ENCODE data around the gene ZDHHC1. TPM values are rescaled to one million over a fixed set of nuclear protein-coding genes. Genes with fewer than 3 reads are reported as not detected.

The ZDHHC1 gene
- total RNA-seq, 4 donors from 2014 or later, result 2.5 to 11.1 (median 3.8) TPM

GRCh38 chr16:67345401-67345800, 70.9 kb downstream of the ZDHHC1 start:
- Histone ChIP-seq H3K27me3 (no peaks in the 10 kb centered on the region), H3K27ac (no peak overlapping the region), H3K36me3 (no peaks in the 10 kb centered on the region), H3K4me1 (no peaks in the 10 kb centered on the region), H3K9me3 (no peaks in the 10 kb centered on the region), H3K4me3 (no peak overlapping the region)
- intact Hi-C loops (cut with DNase I), result no loop called here
- TF ChIP-seq, protein P1, sequence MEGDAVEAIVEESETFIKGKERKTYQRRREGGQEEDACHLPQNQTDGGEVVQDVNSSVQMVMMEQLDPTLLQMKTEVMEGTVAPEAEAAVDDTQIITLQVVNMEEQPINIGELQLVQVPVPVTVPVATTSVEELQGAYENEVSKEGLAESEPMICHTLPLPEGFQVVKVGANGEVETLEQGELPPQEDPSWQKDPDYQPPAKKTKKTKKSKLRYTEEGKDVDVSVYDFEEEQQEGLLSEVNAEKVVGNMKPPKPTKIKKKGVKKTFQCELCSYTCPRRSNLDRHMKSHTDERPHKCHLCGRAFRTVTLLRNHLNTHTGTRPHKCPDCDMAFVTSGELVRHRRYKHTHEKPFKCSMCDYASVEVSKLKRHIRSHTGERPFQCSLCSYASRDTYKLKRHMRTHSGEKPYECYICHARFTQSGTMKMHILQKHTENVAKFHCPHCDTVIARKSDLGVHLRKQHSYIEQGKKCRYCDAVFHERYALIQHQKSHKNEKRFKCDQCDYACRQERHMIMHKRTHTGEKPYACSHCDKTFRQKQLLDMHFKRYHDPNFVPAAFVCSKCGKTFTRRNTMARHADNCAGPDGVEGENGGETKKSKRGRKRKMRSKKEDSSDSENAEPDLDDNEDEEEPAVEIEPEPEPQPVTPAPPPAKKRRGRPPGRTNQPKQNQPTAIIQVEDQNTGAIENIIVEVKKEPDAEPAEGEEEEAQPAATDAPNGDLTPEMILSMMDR (IDR thresholded peaks at IDR 0.05), result no peak
- no peak for TF ChIP-seq POLR2A (IDR thresholded peaks at IDR 0.05)
- WGBS, 2 donors, result 44 to 57% methylated on average over 1 of the region's 1 CpG
- no peak for DNase-seq

Small RNAs within 50 kb of the gene (small RNA-seq; reads per million reads assigned to genes)
- 0 reads per million in 4 donors for gene RNU1-123P

Other genes starting within 250 kb of the ZDHHC1 start
- 10 to 100 TPM; 25.1 to 56.1 (median 36.7) TPM for gene NOL3, start 245.9 kb downstream of the ZDHHC1 start, total RNA-seq
- gene MATCAP1, start 232.5 kb downstream of the ZDHHC1 start, total RNA-seq, result 10 to 100 TPM in 3 of 4 donors, 1 to 10 TPM in 1; 8.8 to 18.8 (median 13.4) TPM
- 1 to 10 TPM; 1.1 to 2.3 (median 1.4) TPM for gene EXOC3L1, start 226.3 kb downstream of the ZDHHC1 start, total RNA-seq
- 10 to 100 TPM; 66.1 to 96.9 (median 81.9) TPM for gene E2F4, start 224.3 kb downstream of the ZDHHC1 start, total RNA-seq
- gene ELMO3, start 217.3 kb downstream of the ZDHHC1 start, total RNA-seq, result 10 to 100 TPM; 30.1 to 35.9 (median 32.9) TPM
- gene TMEM208, start 189.3 kb downstream of the ZDHHC1 start, total RNA-seq, result 10 to 100 TPM; 24.4 to 36.0 (median 31.7) TPM
- gene FHOD1, start 169.0 kb downstream of the ZDHHC1 start, total RNA-seq, result 1 to 10 TPM; 1.9 to 7.4 (median 5.3) TPM
- gene SLC9A5, start 167.5 kb downstream of the ZDHHC1 start, total RNA-seq, result under 1 TPM in 1 of 4 donors, not detected in 3; 0.19 TPM
- gene PLEKHG4, start 136.9 kb downstream of the ZDHHC1 start, total RNA-seq, result 10 to 100 TPM in 1 of 4 donors, 1 to 10 TPM in 3; 5.0 to 11.4 (median 7.5) TPM
- under 1 TPM in 1 of 4 donors, not detected in 3; 0.09 TPM for gene KCTD19, start 89.7 kb downstream of the ZDHHC1 start, total RNA-seq
- not detected for gene LRRC36, start 89.7 kb downstream of the ZDHHC1 start, total RNA-seq
- gene TPPP3, start 23.0 kb downstream of the ZDHHC1 start, total RNA-seq, result 10 to 100 TPM in 2 of 4 donors, 1 to 10 TPM in 2; 3.0 to 26.2 (median 8.2) TPM
- gene HSD11B2, start 14.6 kb upstream of the ZDHHC1 start, total RNA-seq, result 10 to 100 TPM in 1 of 4 donors, 1 to 10 TPM in 3; 2.1 to 13.0 (median 6.7) TPM
- 100 to 1,000 TPM in 3 of 4 donors, 10 to 100 TPM in 1; 99.4 to 158 (median 131) TPM for gene ATP6V0D1, start 64.7 kb upstream of the ZDHHC1 start, total RNA-seq
- gene AGRP, start 67.1 kb upstream of the ZDHHC1 start, total RNA-seq, result not detected
- 10 to 100 TPM in 3 of 4 donors, 1 to 10 TPM in 1; 6.6 to 24.0 (median 15.6) TPM for gene RIPOR1, start 112.4 kb upstream of the ZDHHC1 start, total RNA-seq
- gene CTCF, start 146.0 kb upstream of the ZDHHC1 start, total RNA-seq, result 10 to 100 TPM; 29.9 to 35.5 (median 33.5) TPM
- gene CARMIL2, start 228.7 kb upstream of the ZDHHC1 start, total RNA-seq, result 1 to 10 TPM in 2 of 4 donors, under 1 TPM in 2; 0.64 to 3.1 (median 1.6) TPM
- gene ACD, start 243.8 kb upstream of the ZDHHC1 start, total RNA-seq, result 10 to 100 TPM in 2 of 4 donors, 1 to 10 TPM in 2; 5.7 to 18.7 (median 8.8) TPM
- gene PARD6A, start 244.5 kb upstream of the ZDHHC1 start, total RNA-seq, result 1 to 10 TPM; 1.1 to 2.3 (median 2.1) TPM